Esophagus squamous epithelium (tissue), 5 donors: ENCODE results near the gene CA10. TPM values are rescaled to one million over a fixed set of nuclear protein-coding genes. Genes with fewer than 3 reads are reported as not detected.

Source experiments
- DNase-seq: peaks from one replicate; lab custom pipeline; 2025; lab: John Stamatoyannopoulos, UW
- H3K27ac ChIP-seq, 4 donors: fragments of 200-600 bp; sonication (generic); one replicate each; pipeline ENCODE4 v1.5.1; 2016 to 2019; ENCODE audit warnings: mild to moderate bottlenecking in 1 of 4
- H3K27me3 ChIP-seq, 4 donors: fragments of 200-600 bp; sonication (generic); 1 replicate in 3 of 4; 2 replicates in 1 of 4; pipeline versions ENCODE4 v1.5.1 to v1.6.0; 2017 to 2021; ENCODE audit warnings: antibody characterized with exemption in 1 of 4
- H3K36me3 ChIP-seq, 3 donors: fragments of 200-600 bp; sonication (generic); one replicate each; pipeline ENCODE4 v1.5.1; 2016 to 2019
- H3K4me1 ChIP-seq, 3 donors: fragments of 200-600 bp; sonication (generic); one replicate each; pipeline ENCODE4 v1.5.1; 2017 to 2019
- H3K4me3 ChIP-seq, 4 donors: fragments of 200-600 bp; sonication (generic); 1 replicate in 3 of 4; 2 replicates in 1 of 4; pipeline ENCODE4 v1.5.1; 2016 to 2019; ENCODE audit warnings: mild to moderate bottlenecking in 2 of 4, moderate library complexity in 1 of 4
- H3K9me3 ChIP-seq, 3 donors: fragments of 200-600 bp; sonication (generic); one replicate each; pipeline ENCODE4 v1.5.1; 2016 to 2019
- CTCF ChIP-seq, 6 experiments: fragments of 450-650 bp in 4 of 6; fragments of 200-600 bp in 2 of 6; sonication (generic) in 2 of 6; IDR thresholded peaks; one replicate each; pipeline ENCODE4 v1.5.1; 2016 to 2019; ENCODE audit warnings: antibody characterized with exemption in 6 of 6, mild to moderate bottlenecking in 4 of 6, moderate library complexity in 4 of 6
- POLR2A ChIP-seq, 4 donors: fragments of 450-650 bp; IDR thresholded peaks; one replicate each; pipeline ENCODE4 v1.6.1; 2017; ENCODE audit warnings: antibody characterized with exemption in 4 of 4, mild to moderate bottlenecking in 4 of 4, moderate library complexity in 3 of 4
- WGBS, 2 donors: methylation state at CpG; one replicate each; pipeline ENCODE4 v1.1.5; 2018; 5-methylcytosine and 5-hydroxymethylcytosine counted together
- intact Hi-C: fragments of 100-400 bp; cut with DNase I; formaldehyde crosslinking; loops from one replicate; pipeline ENCODE4 v1.15.0; 2022
- total RNA-seq, 4 donors: library from RNA; depleted of rRNA; stranded (reverse); fragments of >200 nt; gene quantifications; one replicate each; pipeline ENCODE4 v1.1.0, GENCODE V29; 2016
- donor health status: DM: yes; HTN: yes; CAD: no.

Gene CA10
- total RNA-seq, 4 donors from 2014 or later: 0.38 TPM; not detected in 3

- DNase-seq: no peak
- Histone ChIP-seq H3K4me1 (no peaks in the 10 kb centered on the region), H3K27ac (no peak overlapping the region), H3K4me3 (no peak overlapping the region), H3K36me3 (no peaks in the 10 kb centered on the region), H3K9me3 (no peaks in the 10 kb centered on the region), H3K27me3 (no peaks in the 10 kb centered on the region)
- TF ChIP-seq CTCF (IDR thresholded peaks at IDR 0.05) (no peak), POLR2A (IDR thresholded peaks at IDR 0.05) (no peak)
- 67 to 90% methylated on average over 9 of the region's 9 CpGs for WGBS, 2 donors
- intact Hi-C loops: no loop called here
These were observed 550.1 kb downstream of the CA10 start for GRCh38 chr17:51608251-51608933.

- no peaks in the 10 kb centered on the region for H3K36me3 ChIP-seq
- no peaks in the 10 kb centered on the region for H3K4me1 ChIP-seq
- TF ChIP-seq CTCF (IDR thresholded peaks at IDR 0.05): no peak
- no peak for TF ChIP-seq POLR2A (IDR thresholded peaks at IDR 0.05)
- H3K4me3 ChIP-seq: no peak overlapping the region
- DNase-seq: no peak
- 36 to 56% methylated on average over 2 of the region's 2 CpGs for WGBS, 2 donors
- H3K27me3 ChIP-seq: no peaks in the 10 kb centered on the region
- H3K27ac ChIP-seq: no peak overlapping the region
- H3K9me3 ChIP-seq: no peaks in the 10 kb centered on the region
- intact Hi-C loops: no loop called here
These were observed 551.0 kb downstream of the CA10 start for GRCh38 chr17:51607512-51607911.

- intact Hi-C loops: no loop called here
- DNase-seq: no peak
- no peaks in the 10 kb centered on the region for H3K27me3 ChIP-seq
- no peak for TF ChIP-seq POLR2A (IDR thresholded peaks at IDR 0.05)
- H3K36me3 ChIP-seq: no peaks in the 10 kb centered on the region
- no peaks in the 10 kb centered on the region for H3K9me3 ChIP-seq
- H3K4me1 ChIP-seq: no peaks in the 10 kb centered on the region
- no peak overlapping the region for H3K4me3 ChIP-seq
- 59 to 64% methylated on average over 2 of the region's 2 CpGs for WGBS, 2 donors
- H3K27ac ChIP-seq: no peak overlapping the region
These were observed 554.1 kb downstream of the CA10 start for GRCh38 chr17:51604299-51605020.

GRCh38 chr17:51601622-51602261 lies 556.8 kb downstream of the CA10 start:
- 70 to 73% methylated on average over 6 of the region's 6 CpGs for WGBS, 2 donors
- intact Hi-C loops: no loop called here
- TF ChIP-seq POLR2A (IDR thresholded peaks at IDR 0.05) (no peak), CTCF (IDR thresholded peaks at IDR 0.05) (no peak)

GRCh38 chr17:51598824-51599223 lies 559.7 kb downstream of the CA10 start:
- Histone ChIP-seq H3K4me3 (no peak overlapping the region), H3K27me3 (no peaks in the 10 kb centered on the region), H3K9me3 (no peaks in the 10 kb centered on the region), H3K4me1 (no peaks in the 10 kb centered on the region), H3K27ac (no peak overlapping the region), H3K36me3 (no peaks in the 10 kb centered on the region)
- TF ChIP-seq CTCF (IDR thresholded peaks at IDR 0.05): no peak
- no peak for TF ChIP-seq POLR2A (IDR thresholded peaks at IDR 0.05)
- no peak for DNase-seq
- 56 to 58% methylated on average over 2 of the region's 2 CpGs for WGBS, 2 donors
- intact Hi-C loops: no loop called here

More at GRCh38 chr17:51601622-51602261, 556.8 kb downstream of the CA10 start:
- DNase-seq: no peak
- Histone ChIP-seq H3K9me3 (no peaks in the 10 kb centered on the region), H3K27me3 (no peaks in the 10 kb centered on the region), H3K4me1 (no peaks in the 10 kb centered on the region), H3K36me3 (no peaks in the 10 kb centered on the region), H3K27ac (no peak overlapping the region), H3K4me3 (no peak overlapping the region)
